GM12874 (cell line): ENCODE data around the gene CYB5RL.

Experiments used
- CTCF ChIP-seq: IDR thresholded peaks from 2 replicates; pipeline ENCODE4 v1.5.1; 2011; ENCODE audit warnings: low read depth, mild to moderate bottlenecking, control low read depth, low read length, moderate library complexity; ENCODE audit not compliant: insufficient read depth

CYB5RL gene

GRCh38 chr1:54152696-54153095 lies 47.1 kb downstream of the CYB5RL start, which contains the start of gene CDCP2:
Gene CDCP2 (minus strand): TSS chr1:54153000. CDS start chr1:54152922, 78 bp downstream.
- TF ChIP-seq CTCF, result no peak

DNA sequence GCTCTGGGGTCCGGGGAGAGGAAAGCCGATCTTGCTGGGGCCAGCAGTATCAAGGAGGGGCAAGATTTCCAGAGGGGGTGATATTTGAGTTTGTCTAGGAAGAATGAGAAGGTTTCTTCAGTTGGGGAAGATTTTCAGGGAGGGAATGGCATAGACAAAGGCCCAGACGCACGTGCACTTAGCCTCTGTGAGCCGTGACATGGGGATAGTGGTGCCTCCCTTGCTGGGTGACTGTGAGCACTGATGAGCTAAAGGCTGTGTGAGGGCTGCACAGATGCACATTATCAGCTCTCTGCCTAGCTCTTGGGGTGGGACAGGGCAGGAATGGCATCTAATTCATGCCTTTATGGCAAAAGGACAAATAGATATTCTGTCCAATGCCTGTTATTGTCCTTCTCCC lies 48.8 kb downstream of the CYB5RL start:
- no peak for TF ChIP-seq CTCF
